H1 (cell line): ENCODE measurements around the gene GXYLT2. TPM values are rescaled to one million over a fixed set of nuclear protein-coding genes. Genes with fewer than 3 reads are reported as not detected.

Source experiments
- CTCF ChIA-PET: fragments of 300-600 bp; sonication (Branson Sonifier 250); formaldehyde crosslinking; loops from one replicate; lab custom pipeline; 2021; ENCODE audit not compliant: partially characterized antibody; lab: Charles Lee
- POLR2A ChIA-PET: fragments of 300-600 bp; sonication (Branson Sonifier 250); formaldehyde crosslinking; loops from one replicate; lab custom pipeline; 2021; ENCODE audit warnings: inconsistent platforms; ENCODE audit not compliant: partially characterized antibody; lab: Charles Lee
- DNase-seq, 2 experiments: peaks; one replicate each; pipeline versions ENCODE4 v3.0.0 to v3.0.0-alpha.2; 2010 to 2022; ENCODE audit warnings: low spot score in 2 of 2, low read depth in 1 of 2, mixed read lengths in 1 of 2
- FAIRE-seq: peaks from 2 replicates; lab custom pipeline; 2011; peaks lifted over from hg19 to GRCh38; lab: Jason Lieb, UNC
- H2AFZ ChIP-seq: 2 replicates; pipeline ENCODE4 v1.8.1; 2012; ENCODE audit warnings: low read length, inconsistent platforms
- H2AK5ac ChIP-seq: 2 replicates; pipeline ENCODE4 v1.6.1; 2013; ENCODE audit warnings: low read depth, low read length
- H2BK120ac ChIP-seq: replicated peaks from 2 replicates; pipeline ENCODE3; 2013; ENCODE audit warnings: low read depth, low read length, inconsistent platforms
- H2BK12ac ChIP-seq: 2 replicates; pipeline ENCODE4 v1.6.1; 2013; ENCODE audit warnings: low read depth, low read length
- H2BK15ac ChIP-seq: 2 replicates; pipeline ENCODE4 v1.6.1; 2013; ENCODE audit warnings: low read length
- H2BK20ac ChIP-seq: 2 replicates; pipeline ENCODE4 v1.6.1; 2013; ENCODE audit warnings: low read length
- H2BK5ac ChIP-seq: 2 replicates; pipeline ENCODE4 v1.6.1; 2013; ENCODE audit warnings: low read depth, low read length
- H3K14ac ChIP-seq: 2 replicates; pipeline ENCODE4 v1.6.1; 2013; ENCODE audit warnings: inconsistent platforms; ENCODE audit not compliant: insufficient read length
- H3K18ac ChIP-seq: 2 replicates; pipeline ENCODE4 v1.6.1; 2013; ENCODE audit warnings: low read length; ENCODE audit errors: extremely low read depth
- H3K23ac ChIP-seq: 2 replicates; pipeline ENCODE4 v1.6.1; 2013; ENCODE audit warnings: inconsistent platforms; ENCODE audit not compliant: insufficient read length
- H3K23me2 ChIP-seq: 2 replicates; pipeline ENCODE4 v1.6.1; 2013; ENCODE audit warnings: low read depth, low read length
- H3K27ac ChIP-seq: 2 replicates; pipeline ENCODE4 v1.6.1; 2011; ENCODE audit warnings: low read depth, low read length, inconsistent platforms
- H3K27me3 ChIP-seq, 4 experiments: replicated peaks in 1 of 4; 1 replicate in 1 of 4; 2 replicates in 3 of 4; pipeline versions ENCODE4 v1.6.1 to v1.8.1; 2011 to 2013; ENCODE audit warnings: low read length in 3 of 4, mild to moderate bottlenecking in 3 of 4, inconsistent platforms in 2 of 4, mixed read lengths in 2 of 4, moderate library complexity in 1 of 4; ENCODE audit not compliant: control insufficient read depth in 3 of 4, insufficient read depth in 3 of 4; ENCODE audit errors: extremely low read depth in 1 of 4
- H3K36me3 ChIP-seq, 4 experiments: 2 replicates each; pipeline versions ENCODE4 v1.6.1 to v1.8.1; 2011 to 2013; ENCODE audit warnings: mild to moderate bottlenecking in 4 of 4, low read length in 3 of 4, moderate library complexity in 2 of 4, control low read depth in 1 of 4, inconsistent platforms in 1 of 4; ENCODE audit not compliant: insufficient read depth in 4 of 4, control insufficient read depth in 2 of 4
- H3K4ac ChIP-seq: replicated peaks from 2 replicates; pipeline ENCODE3; 2013; ENCODE audit warnings: low read length, low read depth, mixed read lengths, inconsistent platforms; ENCODE audit not compliant: insufficient read length
- H3K4me1 ChIP-seq, 4 experiments: replicated peaks in 1 of 4; 1 replicate in 1 of 4; 2 replicates in 3 of 4; pipeline versions ENCODE4 v1.6.1 to v1.8.1; 2011 to 2013; ENCODE audit warnings: low read length in 3 of 4, inconsistent platforms in 2 of 4, mixed read lengths in 1 of 4; ENCODE audit not compliant: insufficient read depth in 4 of 4, control insufficient read depth in 3 of 4
- H3K4me2 ChIP-seq, 2 experiments: 2 replicates each; pipeline versions ENCODE4 v1.6.1 to v1.8.1; 2011 to 2013; ENCODE audit warnings: low read depth in 2 of 2, low read length in 2 of 2, control low read depth in 1 of 2, inconsistent platforms in 1 of 2, mild to moderate bottlenecking in 1 of 2; ENCODE audit not compliant: insufficient read depth in 1 of 2
- H3K4me3 ChIP-seq, 4 experiments: fragments of 200-600, 300-600 bp in 1 of 4; sonication (generic), shearing (Covaris generic), sonication (Bioruptor Twin) in 1 of 4; 2 replicates each; pipeline versions ENCODE4 v1.5.1 to v1.8.1; 2011 to 2016; ENCODE audit warnings: low read length in 4 of 4, low read depth in 3 of 4, control low read depth in 2 of 4, inconsistent platforms in 2 of 4, mild to moderate bottlenecking in 2 of 4, mixed read lengths in 1 of 4, moderate library complexity in 1 of 4; ENCODE audit not compliant: insufficient read depth in 2 of 4; ENCODE audit errors: extremely low read depth in 1 of 4
- H3K56ac ChIP-seq: replicated peaks from 2 replicates; pipeline ENCODE3; 2013; ENCODE audit warnings: low read depth, mild to moderate bottlenecking, mixed read lengths, low read length, inconsistent platforms; ENCODE audit not compliant: insufficient read length
- H3K79me1 ChIP-seq: 2 replicates; pipeline ENCODE4 v1.6.1; 2013; ENCODE audit warnings: low read depth, low read length, control low read depth
- H3K79me2 ChIP-seq, 2 experiments: 2 replicates each; pipeline versions ENCODE4 v1.6.1 to v1.8.1; 2012 to 2013; ENCODE audit warnings: low read length in 2 of 2, mild to moderate bottlenecking in 2 of 2, inconsistent platforms in 1 of 2; ENCODE audit not compliant: insufficient read depth in 2 of 2, control insufficient read depth in 1 of 2
- H3K9ac ChIP-seq, 4 experiments: replicated peaks in 1 of 4; 1 replicate in 1 of 4; 2 replicates in 3 of 4; pipeline versions ENCODE4 v1.6.1 to v1.8.1; 2011 to 2013; ENCODE audit warnings: low read depth in 3 of 4, low read length in 3 of 4, control low read depth in 2 of 4, mild to moderate bottlenecking in 2 of 4, moderate library complexity in 2 of 4, inconsistent platforms in 1 of 4; ENCODE audit errors: extremely low read depth in 1 of 4
- H3K9me3 ChIP-seq, 2 experiments: 2 replicates each; pipeline versions ENCODE4 v1.6.1 to v1.8.1; 2012 to 2013; ENCODE audit warnings: mild to moderate bottlenecking in 2 of 2, moderate library complexity in 2 of 2, control low read depth in 1 of 2, inconsistent platforms in 1 of 2, low read depth in 1 of 2, low read length in 1 of 2, mixed read lengths in 1 of 2; ENCODE audit not compliant: insufficient read depth in 2 of 2
- H4K20me1 ChIP-seq, 2 experiments: replicated peaks in 1 of 2; 2 replicates each; pipeline versions ENCODE3 to v1.8.1; 2011 to 2013; ENCODE audit warnings: inconsistent platforms in 2 of 2, low read length in 2 of 2, mild to moderate bottlenecking in 1 of 2; ENCODE audit not compliant: insufficient read depth in 2 of 2, control insufficient read depth in 1 of 2
- H4K5ac ChIP-seq: 2 replicates; pipeline ENCODE4 v1.6.1; 2013; ENCODE audit warnings: low read length, low read depth, mixed read lengths, inconsistent platforms; ENCODE audit not compliant: insufficient read length
- H4K8ac ChIP-seq: 2 replicates; pipeline ENCODE4 v1.8.0; 2013; ENCODE audit warnings: mild to moderate bottlenecking, moderate library complexity, low read length, inconsistent platforms; ENCODE audit not compliant: insufficient read depth; ENCODE audit errors: extremely low read depth
- H4K91ac ChIP-seq: replicated peaks from 2 replicates; pipeline ENCODE3; 2013; ENCODE audit warnings: low read length, mixed read lengths, inconsistent platforms; ENCODE audit not compliant: insufficient read length
- ATF3 ChIP-seq: IDR thresholded peaks from 2 replicates; pipeline ENCODE4 v1.6.1; 2011; ENCODE audit warnings: low read depth, mild to moderate bottlenecking, low read length; ENCODE audit not compliant: insufficient read depth
- BACH1 ChIP-seq: IDR thresholded peaks from 2 replicates; pipeline ENCODE4 v1.6.1; 2012; ENCODE audit warnings: low read length, improper control_type of control experiment
- CREB1 ChIP-seq: IDR thresholded peaks from 2 replicates; pipeline ENCODE4 v1.6.1; 2012; ENCODE audit warnings: inconsistent platforms
- CTBP2 ChIP-seq: IDR thresholded peaks from 2 replicates; pipeline ENCODE4 v1.7.0; 2011; ENCODE audit warnings: borderline replicate concordance, mild to moderate bottlenecking, moderate library complexity, mixed read lengths, low read length; ENCODE audit not compliant: insufficient read depth, insufficient read length
- MAX ChIP-seq: IDR thresholded peaks from 2 replicates; pipeline ENCODE4 v1.6.1; 2012; ENCODE audit warnings: inconsistent platforms
- NRF1 ChIP-seq: IDR thresholded peaks from 2 replicates; pipeline ENCODE4 v1.6.1; 2011; ENCODE audit warnings: mild to moderate bottlenecking, low read depth, low read length, improper control_type of control experiment
- POLR2AphosphoS5 ChIP-seq: IDR thresholded peaks from 2 replicates; pipeline ENCODE4 v1.6.1; 2011; ENCODE audit warnings: low read depth, low read length
- RBBP5 ChIP-seq: IDR thresholded peaks from 2 replicates; pipeline ENCODE4 v1.7.1; 2012; ENCODE audit warnings: low read depth, mild to moderate bottlenecking, inconsistent platforms, low read length, moderate library complexity, borderline replicate concordance
- RFX5 ChIP-seq: IDR thresholded peaks from 2 replicates; pipeline ENCODE4 v1.6.1; 2011; ENCODE audit warnings: low read depth, low read length, improper control_type of control experiment, borderline replicate concordance
- SIRT6 ChIP-seq: IDR thresholded peaks from one replicate; pipeline ENCODE4 v1.7.1; 2012; ENCODE audit warnings: low read length, inconsistent platforms
- SP4 ChIP-seq: IDR thresholded peaks from 2 replicates; pipeline ENCODE4 v1.6.1; 2012; ENCODE audit warnings: low read length, inconsistent platforms
- SRF ChIP-seq: IDR thresholded peaks from 2 replicates; pipeline ENCODE4 v1.6.1; 2011; ENCODE audit warnings: mild to moderate bottlenecking, low read depth, low read length, moderate library complexity
- TAF7 ChIP-seq: optimal IDR thresholded peaks from 2 replicates; pipeline ENCODE3; 2011; ENCODE audit warnings: low read depth, mild to moderate bottlenecking, inconsistent platforms, low read length, moderate library complexity, borderline replicate concordance
- TCF12 ChIP-seq: IDR thresholded peaks from 2 replicates; pipeline ENCODE4 v1.6.1; 2011; ENCODE audit warnings: low read depth, mild to moderate bottlenecking, low read length
- WGBS, 2 experiments: shearing (Covaris generic) in 1 of 2; methylation state at CpG; one replicate each; pipeline versions ENCODE4 v1.1.6 to v1.1.7; 2013 to 2015; ENCODE audit warnings: low lambda C conversion rate in 2 of 2, mixed read lengths in 2 of 2, inconsistent platforms in 1 of 2, low coverage in 1 of 2, missing lambda C conversion rate in 1 of 2; ENCODE audit not compliant: insufficient replicate concordance in 2 of 2, insufficient coverage in 1 of 2, insufficient read length in 1 of 2; ENCODE audit errors: extremely low coverage in 1 of 2, missing lambda C conversion rate in 1 of 2; 5-methylcytosine and 5-hydroxymethylcytosine counted together
- polyA plus RNA-seq, 7 experiments: library from polyadenylated mRNA; depleted of rRNA in 3 of 7; stranded (reverse) in 5 of 7; unstranded in 2 of 7; fragments of >200 nt in 5 of 7; fragments of 200-250 nt in 2 of 7; gene quantifications; 1 replicate in 5 of 7; 2 replicates in 1 of 7; 4 replicates in 1 of 7; pipeline versions ENCODE4 v1.2.1 to v1.2.3, GENCODE V29; 2011 to 2013; ENCODE audit warnings: missing spikeins in 2 of 7, mixed read lengths in 2 of 7
- total RNA-seq: library from RNA; stranded (reverse); fragmentation: NEBNext Ultra II Directional; extraction: Animal tissue kit (Norgen Biotek cat#: 25700); gene quantifications from 2 replicates; pipeline ENCODE4 v1.2.1, GENCODE V29; 2021

Gene GXYLT2
- total and polyA plus RNA-seq, 2 of the 8 experiments (the other 6 are each of a cell fraction or from before 2014, with no cell fraction given), result 1.8 to 5.6 TPM

GRCh38 chr3:72953325-72953956 lies 65.6 kb downstream of the GXYLT2 start:
- CTCF ChIA-PET, result interaction anchor here (0.7 to 2.0 kb wide), 4 partner anchors 10 to 147 kb away, joined by 3 to 5 read pairs (median 4); no protein-coding TSS in a partner anchor
- H2AFZ ChIP-seq, result no peak overlapping the region
- no peak overlapping the region for H2BK12ac ChIP-seq
- H2BK20ac ChIP-seq, result no peak overlapping the region
- H3K4me1 ChIP-seq, result peaks cover 0 to 10% (median 5%) of the 10 kb centered on the region in 4 experiments; a peak in 3 of 7 replicates
- no peak overlapping the region for H2BK15ac ChIP-seq
- H3K79me1 ChIP-seq, result no peaks in the 10 kb centered on the region
- no peak overlapping the region for H3K27ac ChIP-seq
- H3K14ac ChIP-seq, result no peak overlapping the region
- no peak overlapping the region for H2BK120ac ChIP-seq
- FAIRE-seq, result no peak
- WGBS, 2 experiments, result 91% methylated on average over 7 of the region's 7 CpGs; no CpG with 5 or more reads in 1 of the 2 experiments
- H3K9ac ChIP-seq, result no peak overlapping the region
- no peaks in the 10 kb centered on the region for H4K20me1 ChIP-seq
- H3K9me3 ChIP-seq, result no peaks in the 10 kb centered on the region
- no peak overlapping the region for H3K4ac ChIP-seq
- no peak overlapping the region for H4K5ac ChIP-seq
- no peak overlapping the region for H4K8ac ChIP-seq
- no peak for DNase-seq
- H3K27me3 ChIP-seq, result no peaks in the 10 kb centered on the region
- no peak overlapping the region for H3K4me2 ChIP-seq
- H3K18ac ChIP-seq, result no peak overlapping the region
- H3K4me3 ChIP-seq, result no peak overlapping the region
- H3K36me3 ChIP-seq, result no peaks in the 10 kb centered on the region
- H3K79me2 ChIP-seq, result no peaks in the 10 kb centered on the region
- no peaks in the 10 kb centered on the region for H3K23me2 ChIP-seq
- H3K56ac ChIP-seq, result no peak overlapping the region
- POLR2A ChIA-PET, result interaction anchor here (0.9 to 1.6 kb wide), 2 partner anchors 43 to 58 kb away, joined by 3 to 6 read pairs; partner anchors contain the start of gene PPP4R2
- H2AK5ac ChIP-seq, result no peak overlapping the region
- no peak overlapping the region for H3K23ac ChIP-seq
- H2BK5ac ChIP-seq, result no peak overlapping the region
- no peak overlapping the region for H4K91ac ChIP-seq
- no peak for TF ChIP-seq RBBP5
- no peak for TF ChIP-seq CREB1
- no peak for TF ChIP-seq MAX
- no peak for TF ChIP-seq NRF1
- no peak for TF ChIP-seq POLR2AphosphoS5
- TF ChIP-seq SRF, result no peak
- TF ChIP-seq SP4, result no peak
- TF ChIP-seq RFX5, result no peak
- TF ChIP-seq BACH1, result no peak
- no peak for TF ChIP-seq SIRT6
- no peak for TF ChIP-seq CTBP2
- no peak for TF ChIP-seq ATF3
- TF ChIP-seq TCF12, result no peak
- no peak for TF ChIP-seq TAF7
